HEK293 (cell line): ENCODE measurements around the gene IP6K3.

ENCODE experiments used
- CTCF ChIA-PET: fragments of 350-600 bp; formaldehyde crosslinking; extraction: SDS; loops from one replicate; lab custom pipeline; 2021; ENCODE audit warnings: antibody characterized with exemption; lab: Yijun Ruan, JAX
- POLR2A ChIA-PET: fragments of 300-600 bp; formaldehyde crosslinking; extraction: SDS; loops from one replicate; lab custom pipeline; 2020; ENCODE audit warnings: antibody characterized with exemption, inconsistent platforms; lab: Yijun Ruan, JAX
- H3K27ac ChIP-seq: fragments of 200-500 bp; sonication (Bioruptor generic); 2 replicates; pipeline ENCODE4 v1.5.1; 2014; ENCODE audit warnings: low read depth, low read length, control low read depth, inconsistent platforms; ENCODE audit errors: extremely low read depth
- H3K36me3 ChIP-seq, 2 experiments: fragments of 200-500 bp in 1 of 2; sonication (Bioruptor generic) in 1 of 2; 1 replicate in 1 of 2; 2 replicates in 1 of 2; pipeline ENCODE4 v1.5.1; 2014 to 2017; ENCODE audit warnings: inconsistent platforms in 2 of 2, low read length in 2 of 2; ENCODE audit not compliant: control insufficient read depth in 2 of 2, insufficient read depth in 1 of 2
- H3K4me1 ChIP-seq: fragments of 200-500 bp; sonication (Bioruptor generic); 2 replicates; pipeline ENCODE4 v1.5.1; 2014; ENCODE audit warnings: mild to moderate bottlenecking, low read length, inconsistent platforms; ENCODE audit not compliant: control insufficient read depth, insufficient read depth
- H3K4me3 ChIP-seq: 2 replicates; pipeline ENCODE4 v1.5.1; 2011; ENCODE audit warnings: low read depth, mild to moderate bottlenecking, control low read depth, low read length, moderate library complexity
- H3K9me3 ChIP-seq: fragments of 200-500 bp; sonication (Bioruptor generic); 2 replicates; pipeline ENCODE4 v1.5.1; 2014; ENCODE audit warnings: low read depth, low read length, inconsistent platforms; ENCODE audit not compliant: control insufficient read depth, insufficient read depth
- GLIS2 ChIP-seq: fragments of 450-650 bp; formaldehyde crosslinking; IDR thresholded peaks from 2 replicates; pipeline ENCODE4 v1.5.1; 2016; ENCODE audit warnings: missing biosample characterization, missing genetic modification characterization
- OVOL3 ChIP-seq: fragments of 450-650 bp; formaldehyde crosslinking; IDR thresholded peaks from 2 replicates; pipeline ENCODE4 v1.5.1; 2016; ENCODE audit warnings: missing biosample characterization, missing genetic modification characterization
- YY2 ChIP-seq: fragments of 450-650 bp; formaldehyde crosslinking; IDR thresholded peaks from 2 replicates; pipeline ENCODE4 v1.5.1; 2016; ENCODE audit warnings: missing biosample characterization, missing genetic modification characterization
- ZNF112 ChIP-seq: fragments of 450-650 bp; formaldehyde crosslinking; IDR thresholded peaks from 2 replicates; pipeline ENCODE4 v1.5.0; 2017; ENCODE audit warnings: missing biosample characterization, missing genetic modification characterization
- ZNF133 ChIP-seq: fragments of 450-650 bp; formaldehyde crosslinking; IDR thresholded peaks from 2 replicates; pipeline ENCODE4 v1.5.1; 2016; ENCODE audit warnings: missing biosample characterization, missing genetic modification characterization
- ZNF394 ChIP-seq: fragments of 450-650 bp; formaldehyde crosslinking; IDR thresholded peaks from 2 replicates; pipeline ENCODE4 v1.5.1; 2016; ENCODE audit warnings: missing biosample characterization, missing genetic modification characterization, mild to moderate bottlenecking, moderate library complexity, borderline replicate concordance
- ZNF416 ChIP-seq: fragments of 450-650 bp; formaldehyde crosslinking; IDR thresholded peaks from 2 replicates; pipeline ENCODE4 v1.5.1; 2016; ENCODE audit warnings: missing biosample characterization, missing genetic modification characterization
- ZNF48 ChIP-seq: fragments of 450-650 bp; formaldehyde crosslinking; IDR thresholded peaks from 2 replicates; pipeline ENCODE4 v1.5.1; 2016; ENCODE audit warnings: missing biosample characterization, missing genetic modification characterization
- ZNF510 ChIP-seq: fragments of 450-650 bp; formaldehyde crosslinking; IDR thresholded peaks from 2 replicates; pipeline ENCODE4 v1.5.1; 2018; ENCODE audit warnings: mild to moderate bottlenecking, missing genetic modification characterization, missing biosample characterization; ENCODE audit not compliant: insufficient replicate concordance
- ZNF521 ChIP-seq: fragments of 450-650 bp; formaldehyde crosslinking; IDR thresholded peaks from 2 replicates; pipeline ENCODE4 v1.5.1; 2017; ENCODE audit warnings: missing biosample characterization, mild to moderate bottlenecking, missing genetic modification characterization
- ZNF610 ChIP-seq: fragments of 450-650 bp; formaldehyde crosslinking; IDR thresholded peaks from 2 replicates; pipeline ENCODE4 v1.5.1; 2016; ENCODE audit warnings: missing biosample characterization, missing genetic modification characterization, borderline replicate concordance
- ZNF791 ChIP-seq: fragments of 450-650 bp; formaldehyde crosslinking; IDR thresholded peaks from 2 replicates; pipeline ENCODE4 v1.5.1; 2016; ENCODE audit warnings: missing biosample characterization, missing genetic modification characterization
- TF ChIP-seq, protein P1 (sequence below): fragments of 450-650 bp; formaldehyde crosslinking; IDR thresholded peaks from 2 replicates; pipeline ENCODE4 v1.5.1; 2016; ENCODE audit warnings: missing biosample characterization, missing genetic modification characterization
- TF ChIP-seq, protein P2 (sequence below): fragments of 450-650 bp; IDR thresholded peaks from 2 replicates; pipeline ENCODE4 v1.5.1; 2018; ENCODE audit warnings: missing biosample characterization, missing genetic modification characterization
- TF ChIP-seq, protein P3 (sequence below): fragments of 450-650 bp; formaldehyde crosslinking; IDR thresholded peaks from 2 replicates; pipeline ENCODE4 v1.5.1; 2016; ENCODE audit warnings: missing biosample characterization, missing genetic modification characterization, low read depth
- TF ChIP-seq, protein P4 (sequence below): fragments of 450-650 bp; formaldehyde crosslinking; IDR thresholded peaks from 2 replicates; pipeline ENCODE4 v1.5.1; 2016; ENCODE audit warnings: missing biosample characterization, missing genetic modification characterization
- TF ChIP-seq, protein P5 (sequence below): fragments of 450-650 bp; formaldehyde crosslinking; IDR thresholded peaks from 2 replicates; pipeline ENCODE4 v1.5.1; 2016; ENCODE audit warnings: missing biosample characterization, missing genetic modification characterization
- TF ChIP-seq, protein P6 (sequence below): fragments of 450-650 bp; formaldehyde crosslinking; IDR thresholded peaks from 2 replicates; pipeline ENCODE4 v1.5.1; 2016; ENCODE audit warnings: missing biosample characterization, missing genetic modification characterization
- TF ChIP-seq, protein P7 (sequence below): fragments of 450-650 bp; formaldehyde crosslinking; IDR thresholded peaks from 2 replicates; pipeline ENCODE4 v1.5.1; 2017; ENCODE audit warnings: missing biosample characterization, missing genetic modification characterization

Gene IP6K3

DNA sequence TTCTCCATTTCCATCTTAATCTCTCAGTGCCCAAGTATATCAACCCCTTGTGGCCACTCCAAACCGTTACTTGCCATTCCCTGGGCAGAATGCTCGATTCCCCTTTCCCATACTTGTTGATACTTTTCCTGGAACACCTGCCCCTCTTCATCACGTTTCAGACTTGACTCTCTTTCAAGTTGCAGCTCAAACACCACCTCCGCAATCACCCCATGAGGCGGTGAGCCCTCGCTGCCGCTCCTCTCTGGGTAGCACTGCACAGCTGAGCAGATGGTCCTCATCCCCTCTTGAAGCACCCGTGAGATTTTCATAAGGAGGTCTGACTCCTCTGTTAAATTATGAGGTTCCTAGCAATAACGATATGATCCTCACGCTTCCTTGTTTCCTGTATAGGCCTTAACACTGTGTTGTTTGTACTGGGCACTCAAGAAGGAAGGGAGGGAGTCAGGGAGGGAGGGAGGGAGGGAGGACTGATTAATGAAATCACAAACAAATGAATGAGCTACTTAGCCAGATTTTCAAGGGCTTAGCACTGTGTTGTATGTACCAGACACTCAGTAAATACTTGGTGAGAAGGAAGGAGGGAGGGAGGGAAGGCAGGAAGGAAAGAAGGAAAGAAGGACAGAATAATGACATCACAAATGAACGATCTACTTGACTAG is 27.2 kb downstream of the IP6K3 start:
- ChIA-PET CTCF (interaction anchor here (0.6 to 1.0 kb wide), 2 partner anchors 19 to 163 kb away, joined by 3 read pairs; no protein-coding TSS in a partner anchor), POLR2A (interaction anchor here (1.3 kb wide), 1 partner anchor 8 kb away, joined by 4 read pairs; the partner anchor contains the start of gene UQCC2)
- Histone ChIP-seq H3K4me3 (no peak overlapping the region), H3K9me3 (no peaks in the 10 kb centered on the region), H3K4me1 (no peaks in the 10 kb centered on the region), H3K27ac (no peak overlapping the region), H3K36me3 (no peaks in the 10 kb centered on the region)
- TF ChIP-seq ZNF112 (tag by site-specific recombination) (no peak), ZNF48 (tag by site-specific recombination) (no peak), ZNF133 (tag by site-specific recombination) (no peak)
- TF ChIP-seq, protein P1, sequence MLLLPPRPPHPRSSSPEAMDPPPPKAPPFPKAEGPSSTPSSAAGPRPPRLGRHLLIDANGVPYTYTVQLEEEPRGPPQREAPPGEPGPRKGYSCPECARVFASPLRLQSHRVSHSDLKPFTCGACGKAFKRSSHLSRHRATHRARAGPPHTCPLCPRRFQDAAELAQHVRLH, result no peak
- TF ChIP-seq, protein P2, sequence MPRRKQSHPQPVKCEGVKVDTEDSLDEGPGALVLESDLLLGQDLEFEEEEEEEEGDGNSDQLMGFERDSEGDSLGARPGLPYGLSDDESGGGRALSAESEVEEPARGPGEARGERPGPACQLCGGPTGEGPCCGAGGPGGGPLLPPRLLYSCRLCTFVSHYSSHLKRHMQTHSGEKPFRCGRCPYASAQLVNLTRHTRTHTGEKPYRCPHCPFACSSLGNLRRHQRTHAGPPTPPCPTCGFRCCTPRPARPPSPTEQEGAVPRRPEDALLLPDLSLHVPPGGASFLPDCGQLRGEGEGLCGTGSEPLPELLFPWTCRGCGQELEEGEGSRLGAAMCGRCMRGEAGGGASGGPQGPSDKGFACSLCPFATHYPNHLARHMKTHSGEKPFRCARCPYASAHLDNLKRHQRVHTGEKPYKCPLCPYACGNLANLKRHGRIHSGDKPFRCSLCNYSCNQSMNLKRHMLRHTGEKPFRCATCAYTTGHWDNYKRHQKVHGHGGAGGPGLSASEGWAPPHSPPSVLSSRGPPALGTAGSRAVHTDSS, result no peak
- TF ChIP-seq, protein P3, sequence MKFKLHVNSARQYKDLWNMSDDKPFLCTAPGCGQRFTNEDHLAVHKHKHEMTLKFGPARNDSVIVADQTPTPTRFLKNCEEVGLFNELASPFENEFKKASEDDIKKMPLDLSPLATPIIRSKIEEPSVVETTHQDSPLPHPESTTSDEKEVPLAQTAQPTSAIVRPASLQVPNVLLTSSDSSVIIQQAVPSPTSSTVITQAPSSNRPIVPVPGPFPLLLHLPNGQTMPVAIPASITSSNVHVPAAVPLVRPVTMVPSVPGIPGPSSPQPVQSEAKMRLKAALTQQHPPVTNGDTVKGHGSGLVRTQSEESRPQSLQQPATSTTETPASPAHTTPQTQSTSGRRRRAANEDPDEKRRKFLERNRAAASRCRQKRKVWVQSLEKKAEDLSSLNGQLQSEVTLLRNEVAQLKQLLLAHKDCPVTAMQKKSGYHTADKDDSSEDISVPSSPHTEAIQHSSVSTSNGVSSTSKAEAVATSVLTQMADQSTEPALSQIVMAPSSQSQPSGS, result peak; percentile 8; the same call in 1 of the 2 replicates

DNA sequence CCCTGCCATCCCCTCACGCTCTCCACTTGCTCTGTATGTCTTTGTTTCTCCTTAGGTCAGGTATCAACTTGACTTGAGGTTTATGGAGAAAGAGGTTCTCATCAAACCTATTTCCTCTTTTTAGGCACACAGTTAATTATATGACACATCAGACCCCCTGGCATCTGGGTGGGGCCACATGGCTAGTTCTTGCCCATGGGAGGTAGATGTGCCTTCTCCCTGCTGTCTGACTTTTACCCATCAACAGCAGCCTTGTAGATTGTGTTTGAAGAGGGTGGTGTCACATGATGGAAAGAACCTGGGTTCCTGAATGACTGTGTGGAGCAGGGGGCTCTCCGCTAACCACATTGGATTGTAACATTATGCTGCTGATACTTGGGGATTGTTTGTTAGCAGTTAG is 28.0 kb downstream of the IP6K3 start:
- POLR2A ChIA-PET, result interaction anchor here (1.3 kb wide), 1 partner anchor 8 kb away, joined by 4 read pairs; the partner anchor contains the start of gene UQCC2
- TF ChIP-seq OVOL3 (tag by site-specific recombination), result no peak
- TF ChIP-seq, protein P4, sequence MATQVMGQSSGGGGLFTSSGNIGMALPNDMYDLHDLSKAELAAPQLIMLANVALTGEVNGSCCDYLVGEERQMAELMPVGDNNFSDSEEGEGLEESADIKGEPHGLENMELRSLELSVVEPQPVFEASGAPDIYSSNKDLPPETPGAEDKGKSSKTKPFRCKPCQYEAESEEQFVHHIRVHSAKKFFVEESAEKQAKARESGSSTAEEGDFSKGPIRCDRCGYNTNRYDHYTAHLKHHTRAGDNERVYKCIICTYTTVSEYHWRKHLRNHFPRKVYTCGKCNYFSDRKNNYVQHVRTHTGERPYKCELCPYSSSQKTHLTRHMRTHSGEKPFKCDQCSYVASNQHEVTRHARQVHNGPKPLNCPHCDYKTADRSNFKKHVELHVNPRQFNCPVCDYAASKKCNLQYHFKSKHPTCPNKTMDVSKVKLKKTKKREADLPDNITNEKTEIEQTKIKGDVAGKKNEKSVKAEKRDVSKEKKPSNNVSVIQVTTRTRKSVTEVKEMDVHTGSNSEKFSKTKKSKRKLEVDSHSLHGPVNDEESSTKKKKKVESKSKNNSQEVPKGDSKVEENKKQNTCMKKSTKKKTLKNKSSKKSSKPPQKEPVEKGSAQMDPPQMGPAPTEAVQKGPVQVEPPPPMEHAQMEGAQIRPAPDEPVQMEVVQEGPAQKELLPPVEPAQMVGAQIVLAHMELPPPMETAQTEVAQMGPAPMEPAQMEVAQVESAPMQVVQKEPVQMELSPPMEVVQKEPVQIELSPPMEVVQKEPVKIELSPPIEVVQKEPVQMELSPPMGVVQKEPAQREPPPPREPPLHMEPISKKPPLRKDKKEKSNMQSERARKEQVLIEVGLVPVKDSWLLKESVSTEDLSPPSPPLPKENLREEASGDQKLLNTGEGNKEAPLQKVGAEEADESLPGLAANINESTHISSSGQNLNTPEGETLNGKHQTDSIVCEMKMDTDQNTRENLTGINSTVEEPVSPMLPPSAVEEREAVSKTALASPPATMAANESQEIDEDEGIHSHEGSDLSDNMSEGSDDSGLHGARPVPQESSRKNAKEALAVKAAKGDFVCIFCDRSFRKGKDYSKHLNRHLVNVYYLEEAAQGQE, result no peak
- TF ChIP-seq ZNF510 (tag by site-specific recombination), result no peak
- TF ChIP-seq, protein P5, sequence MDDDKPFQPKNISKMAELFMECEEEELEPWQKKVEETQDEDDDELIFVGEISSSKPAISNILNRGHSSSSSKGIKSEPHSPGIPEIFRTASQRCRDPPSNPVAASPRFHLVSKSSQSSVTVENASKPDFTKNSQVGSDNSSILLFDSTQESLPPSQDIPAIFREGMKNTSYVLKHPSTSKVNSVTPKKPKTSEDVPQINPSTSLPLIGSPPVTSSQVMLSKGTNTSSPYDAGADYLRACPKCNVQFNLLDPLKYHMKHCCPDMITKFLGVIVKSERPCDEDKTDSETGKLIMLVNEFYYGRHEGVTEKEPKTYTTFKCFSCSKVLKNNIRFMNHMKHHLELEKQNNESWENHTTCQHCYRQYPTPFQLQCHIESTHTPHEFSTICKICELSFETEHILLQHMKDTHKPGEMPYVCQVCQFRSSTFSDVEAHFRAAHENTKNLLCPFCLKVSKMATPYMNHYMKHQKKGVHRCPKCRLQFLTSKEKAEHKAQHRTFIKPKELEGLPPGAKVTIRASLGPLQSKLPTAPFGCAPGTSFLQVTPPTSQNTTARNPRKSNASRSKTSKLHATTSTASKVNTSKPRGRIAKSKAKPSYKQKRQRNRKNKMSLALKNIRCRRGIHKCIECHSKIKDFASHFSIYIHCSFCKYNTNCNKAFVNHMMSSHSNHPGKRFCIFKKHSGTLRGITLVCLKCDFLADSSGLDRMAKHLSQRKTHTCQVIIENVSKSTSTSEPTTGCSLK (tag by site-specific recombination), result no peak
- no peak for TF ChIP-seq ZNF610 (tag by site-specific recombination)
- no peak for TF ChIP-seq ZNF521
- TF ChIP-seq YY2, result no peak
- TF ChIP-seq GLIS2, result no peak
- TF ChIP-seq, protein P6, sequence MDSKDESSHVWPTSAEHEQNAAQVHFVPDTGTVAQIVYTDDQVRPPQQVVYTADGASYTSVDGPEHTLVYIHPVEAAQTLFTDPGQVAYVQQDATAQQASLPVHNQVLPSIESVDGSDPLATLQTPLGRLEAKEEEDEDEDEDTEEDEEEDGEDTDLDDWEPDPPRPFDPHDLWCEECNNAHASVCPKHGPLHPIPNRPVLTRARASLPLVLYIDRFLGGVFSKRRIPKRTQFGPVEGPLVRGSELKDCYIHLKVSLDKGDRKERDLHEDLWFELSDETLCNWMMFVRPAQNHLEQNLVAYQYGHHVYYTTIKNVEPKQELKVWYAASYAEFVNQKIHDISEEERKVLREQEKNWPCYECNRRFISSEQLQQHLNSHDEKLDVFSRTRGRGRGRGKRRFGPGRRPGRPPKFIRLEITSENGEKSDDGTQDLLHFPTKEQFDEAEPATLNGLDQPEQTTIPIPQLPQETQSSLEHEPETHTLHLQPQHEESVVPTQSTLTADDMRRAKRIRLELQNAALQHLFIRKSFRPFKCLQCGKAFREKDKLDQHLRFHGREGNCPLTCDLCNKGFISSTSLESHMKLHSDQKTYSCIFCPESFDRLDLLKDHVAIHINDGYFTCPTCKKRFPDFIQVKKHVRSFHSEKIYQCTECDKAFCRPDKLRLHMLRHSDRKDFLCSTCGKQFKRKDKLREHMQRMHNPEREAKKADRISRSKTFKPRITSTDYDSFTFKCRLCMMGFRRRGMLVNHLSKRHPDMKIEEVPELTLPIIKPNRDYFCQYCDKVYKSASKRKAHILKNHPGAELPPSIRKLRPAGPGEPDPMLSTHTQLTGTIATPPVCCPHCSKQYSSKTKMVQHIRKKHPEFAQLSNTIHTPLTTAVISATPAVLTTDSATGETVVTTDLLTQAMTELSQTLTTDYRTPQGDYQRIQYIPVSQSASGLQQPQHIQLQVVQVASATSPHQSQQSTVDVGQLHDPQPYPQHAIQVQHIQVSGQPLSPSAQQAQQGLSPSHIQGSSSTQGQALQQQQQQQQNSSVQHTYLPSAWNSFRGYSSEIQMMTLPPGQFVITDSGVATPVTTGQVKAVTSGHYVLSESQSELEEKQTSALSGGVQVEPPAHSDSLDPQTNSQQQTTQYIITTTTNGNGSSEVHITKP (tag by site-specific recombination), result no peak
- no peak for TF ChIP-seq ZNF791 (tag by site-specific recombination)
- TF ChIP-seq ZNF416, result no peak
- TF ChIP-seq, protein P7, sequence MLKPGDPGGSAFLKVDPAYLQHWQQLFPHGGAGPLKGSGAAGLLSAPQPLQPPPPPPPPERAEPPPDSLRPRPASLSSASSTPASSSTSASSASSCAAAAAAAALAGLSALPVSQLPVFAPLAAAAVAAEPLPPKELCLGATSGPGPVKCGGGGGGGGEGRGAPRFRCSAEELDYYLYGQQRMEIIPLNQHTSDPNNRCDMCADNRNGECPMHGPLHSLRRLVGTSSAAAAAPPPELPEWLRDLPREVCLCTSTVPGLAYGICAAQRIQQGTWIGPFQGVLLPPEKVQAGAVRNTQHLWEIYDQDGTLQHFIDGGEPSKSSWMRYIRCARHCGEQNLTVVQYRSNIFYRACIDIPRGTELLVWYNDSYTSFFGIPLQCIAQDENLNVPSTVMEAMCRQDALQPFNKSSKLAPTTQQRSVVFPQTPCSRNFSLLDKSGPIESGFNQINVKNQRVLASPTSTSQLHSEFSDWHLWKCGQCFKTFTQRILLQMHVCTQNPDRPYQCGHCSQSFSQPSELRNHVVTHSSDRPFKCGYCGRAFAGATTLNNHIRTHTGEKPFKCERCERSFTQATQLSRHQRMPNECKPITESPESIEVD (tag by site-specific recombination), result no peak
- TF ChIP-seq ZNF394 (tag by site-specific recombination), result no peak

More for the DNA sequence above, 28.0 kb downstream of the IP6K3 start:
- no peaks in the 10 kb centered on the region for H3K36me3 ChIP-seq
- no peak overlapping the region for H3K27ac ChIP-seq
- H3K4me1 ChIP-seq, result no peaks in the 10 kb centered on the region
- H3K9me3 ChIP-seq, result no peaks in the 10 kb centered on the region
- no peak overlapping the region for H3K4me3 ChIP-seq
- CTCF ChIA-PET, result interaction anchor here (0.6 kb wide), 1 partner anchor 162 kb away, joined by 3 read pairs; no protein-coding TSS in a partner anchor
